HepG2 (cell line): ENCODE measurements around the gene HEATR1. TPM values are rescaled to one million over a fixed set of nuclear protein-coding genes. Genes with fewer than 3 reads are reported as not detected.

ENCODE experiments used
- KLF16 ChIP-seq, 2 experiments: sonication (generic) in 1 of 2; formaldehyde crosslinking in 1 of 2; IDR thresholded peaks; 2 replicates each; pipeline versions ENCODE4 v1.6.1 to v1.8.0; 2016 to 2023; ENCODE audit warnings: missing genetic modification reagents in 2 of 2, missing compliant biosample characterization in 1 of 2
- MXD4 ChIP-seq: IDR thresholded peaks from 2 replicates; pipeline ENCODE4 v1.6.1; 2016; ENCODE audit warnings: mild to moderate bottlenecking, missing biosample characterization, missing genetic modification reagents
- PHF20 ChIP-seq: sonication (generic); formaldehyde crosslinking; IDR thresholded peaks from 2 replicates; pipeline ENCODE4 v1.5.0; 2020; ENCODE audit warnings: mild to moderate bottlenecking, missing genetic modification reagents
- ZHX2 ChIP-seq, 2 experiments: sonication (generic) in 1 of 2; formaldehyde crosslinking in 1 of 2; IDR thresholded peaks; 2 replicates each; pipeline versions ENCODE4 v1.6.1 to v1.9.0; 2014 to 2022; ENCODE audit warnings: antibody characterized with exemption in 1 of 2, borderline replicate concordance in 1 of 2, inconsistent platforms in 1 of 2, low read depth in 1 of 2, missing genetic modification reagents in 1 of 2
- ZNF33A ChIP-seq: sonication (generic); formaldehyde crosslinking; IDR thresholded peaks from 2 replicates; pipeline ENCODE4 v1.5.1; 2020; ENCODE audit warnings: missing genetic modification reagents, mild to moderate bottlenecking, moderate library complexity, borderline replicate concordance
- polyA plus RNA-seq, 8 experiments: library from polyadenylated mRNA; depleted of rRNA in 3 of 8; stranded (reverse) in 7 of 8; unstranded in 1 of 8; fragments of >200 nt; fragmentation: Illumina TruSeq in 4 of 8; extraction: Trizol in 4 of 8; gene quantifications; 2 replicates each; pipeline versions ENCODE4 v1.2.1 to v1.2.3, GENCODE V29; 2011 to 2016; ENCODE audit warnings: low read depth in 4 of 8, missing spikeins in 1 of 8, mixed read lengths in 1 of 8; ENCODE audit not compliant: insufficient read depth in 1 of 8
- total RNA-seq, 5 experiments: library from RNA; depleted of rRNA; stranded (reverse); fragments of >200 nt; fragmentation: Illumina TruSeq; extraction: Trizol; gene quantifications; 2 replicates each; pipeline ENCODE4 v1.2.3, GENCODE V29; 2016; ENCODE audit warnings: low read depth in 1 of 5

HEATR1 gene
- total and polyA plus RNA-seq, 2 of the 13 experiments (the other 11 are each of a cell fraction or from before 2014, with no cell fraction given), result 10.2 to 45.8 TPM

GRCh38 chr1:236627727-236628408 is 23.6 kb upstream of the HEATR1 start (continued):
- TF ChIP-seq PHF20 (CRISPR knock-in tag) (no peak), KLF16 (CRISPR knock-in tag; IDR thresholded peaks at IDR 0.05) (no peak), ZNF33A (CRISPR knock-in tag) (no peak), ZHX2 (IDR thresholded peaks at IDR 0.05; ENCODE audit: low read depth) (no peak), ZHX2 (CRISPR knock-in tag; IDR thresholded peaks at IDR 0.05; ENCODE audit: borderline replicate concordance) (no peak), MXD4 (no peak)
